Parathyroid adenoma (tissue), 2 donors: ENCODE measurements around the gene CTXND2.
"Not testable (repeated sequence)": the region's sequence is repeated elsewhere in the genome, so short reads cannot be mapped to it uniquely, and the experiment has no call there.

Source experiments
- H2AFZ ChIP-seq: fragments of 300-600 bp; sonication (generic); one replicate; pipeline ENCODE4 v1.7.0; 2017; ENCODE audit warnings: antibody characterized with exemption, mild to moderate bottlenecking
- H3K27ac ChIP-seq: fragments of 300-600 bp; sonication (generic); one replicate; pipeline ENCODE4 v1.7.0; 2017
- H3K27me3 ChIP-seq: fragments of 300-600 bp; sonication (generic); one replicate; pipeline ENCODE4 v1.7.0; 2017; ENCODE audit warnings: low read length; ENCODE audit not compliant: control insufficient read depth, insufficient read depth
- H3K36me3 ChIP-seq: fragments of 300-600 bp; sonication (generic); one replicate; pipeline ENCODE4 v1.7.0; 2017; ENCODE audit warnings: low read length; ENCODE audit not compliant: control insufficient read depth, insufficient read depth
- H3K4me1 ChIP-seq: fragments of 300-600 bp; sonication (generic); one replicate; pipeline ENCODE4 v1.7.0; 2017; ENCODE audit warnings: control low read depth
- H3K4me2 ChIP-seq: fragments of 300-600 bp; sonication (generic); one replicate; pipeline ENCODE4 v1.7.0; 2017; ENCODE audit warnings: low read length
- H3K4me3 ChIP-seq: fragments of 300-600 bp; sonication (generic); one replicate; pipeline ENCODE4 v1.7.0; 2017; ENCODE audit warnings: low read depth, low read length
- H3K79me2 ChIP-seq: fragments of 300-600 bp; sonication (generic); one replicate; pipeline ENCODE4 v1.7.0; 2017; ENCODE audit warnings: control low read depth
- H3K9ac ChIP-seq: fragments of 300-600 bp; sonication (generic); one replicate; pipeline ENCODE4 v1.7.0; 2017; ENCODE audit warnings: mild to moderate bottlenecking
- H3K9me3 ChIP-seq: fragments of 300-600 bp; sonication (generic); one replicate; pipeline ENCODE4 v1.7.0; 2017; ENCODE audit warnings: low read length; ENCODE audit not compliant: control insufficient read depth
- TF ChIP-seq, protein P1 (sequence below): fragments of 300-600 bp; sonication (generic); IDR thresholded peaks from one replicate; pipeline ENCODE4 v1.7.0; 2017; ENCODE audit warnings: antibody characterized with exemption, mild to moderate bottlenecking
- donor health status: primary hyperparathyroidism.

Gene CTXND2

DNA sequence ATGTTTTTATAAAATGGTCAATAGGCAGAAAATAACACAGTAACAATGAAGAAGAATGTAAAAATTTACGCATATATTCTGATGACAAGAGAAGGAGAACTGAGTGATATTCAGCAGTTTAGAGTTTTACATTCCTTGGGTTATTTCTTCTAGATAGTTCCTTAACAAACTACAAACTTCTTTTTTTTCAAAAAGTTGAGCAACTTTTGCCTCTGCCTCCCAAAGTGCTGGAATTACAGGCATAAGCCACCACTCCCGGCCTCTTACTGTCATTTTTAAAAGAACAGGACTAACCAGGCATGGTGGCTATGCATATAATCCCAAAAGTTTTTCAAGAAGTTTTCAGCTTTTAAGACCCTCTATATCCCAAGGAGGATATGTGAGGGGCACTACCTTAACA lies 43.5 kb upstream of the CTXND2 start:
- H3K9me3 ChIP-seq, result no peaks in the 10 kb centered on the region
- no peaks in the 10 kb centered on the region for H3K79me2 ChIP-seq
- H3K4me3 ChIP-seq, result no peak overlapping the region
- H3K27me3 ChIP-seq, result no peaks in the 10 kb centered on the region
- TF ChIP-seq, protein P1, sequence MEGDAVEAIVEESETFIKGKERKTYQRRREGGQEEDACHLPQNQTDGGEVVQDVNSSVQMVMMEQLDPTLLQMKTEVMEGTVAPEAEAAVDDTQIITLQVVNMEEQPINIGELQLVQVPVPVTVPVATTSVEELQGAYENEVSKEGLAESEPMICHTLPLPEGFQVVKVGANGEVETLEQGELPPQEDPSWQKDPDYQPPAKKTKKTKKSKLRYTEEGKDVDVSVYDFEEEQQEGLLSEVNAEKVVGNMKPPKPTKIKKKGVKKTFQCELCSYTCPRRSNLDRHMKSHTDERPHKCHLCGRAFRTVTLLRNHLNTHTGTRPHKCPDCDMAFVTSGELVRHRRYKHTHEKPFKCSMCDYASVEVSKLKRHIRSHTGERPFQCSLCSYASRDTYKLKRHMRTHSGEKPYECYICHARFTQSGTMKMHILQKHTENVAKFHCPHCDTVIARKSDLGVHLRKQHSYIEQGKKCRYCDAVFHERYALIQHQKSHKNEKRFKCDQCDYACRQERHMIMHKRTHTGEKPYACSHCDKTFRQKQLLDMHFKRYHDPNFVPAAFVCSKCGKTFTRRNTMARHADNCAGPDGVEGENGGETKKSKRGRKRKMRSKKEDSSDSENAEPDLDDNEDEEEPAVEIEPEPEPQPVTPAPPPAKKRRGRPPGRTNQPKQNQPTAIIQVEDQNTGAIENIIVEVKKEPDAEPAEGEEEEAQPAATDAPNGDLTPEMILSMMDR, result no peak
- H3K9ac ChIP-seq, result no peak overlapping the region
- no peaks in the 10 kb centered on the region for H3K36me3 ChIP-seq
- no peak overlapping the region for H2AFZ ChIP-seq
- no peak overlapping the region for H3K27ac ChIP-seq
- no peak overlapping the region for H3K4me2 ChIP-seq
- H3K4me1 ChIP-seq, result no peaks in the 10 kb centered on the region

DNA sequence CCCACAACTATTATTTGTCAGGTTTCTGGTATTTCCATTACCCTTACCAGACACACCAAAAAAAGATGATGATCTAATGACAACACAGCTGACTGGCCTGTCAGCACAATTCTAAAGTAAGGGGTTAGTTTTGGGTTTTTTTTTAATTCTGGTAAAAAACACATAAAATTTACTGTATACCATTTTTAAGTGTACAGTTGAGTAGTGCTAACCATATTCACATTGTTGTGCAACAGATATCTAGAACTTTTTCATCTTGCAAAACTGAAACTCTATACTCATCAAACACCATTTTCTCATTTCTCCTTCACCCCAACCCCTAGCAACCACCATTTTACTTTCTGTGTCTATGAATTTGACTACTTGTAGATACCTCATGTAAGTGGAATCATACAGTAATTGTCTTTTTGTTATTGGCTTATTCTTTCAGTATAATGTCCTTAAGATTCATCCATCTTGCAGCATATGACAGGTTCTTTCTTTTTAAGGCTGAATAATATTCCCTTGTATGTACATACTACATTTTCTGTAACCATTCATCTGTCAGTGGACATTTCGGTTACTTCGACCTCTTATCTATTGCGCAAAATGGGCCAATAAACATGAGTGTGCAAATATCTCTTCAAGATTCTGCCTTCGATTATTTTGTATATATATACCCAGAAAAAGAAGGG lies 40.3 kb upstream of the CTXND2 start:
- Histone ChIP-seq H3K4me1 (no peaks in the 10 kb centered on the region), H3K9ac (no peak overlapping the region), H3K27ac (no peak overlapping the region), H3K4me3 (no peak overlapping the region), H3K4me2 (no peak overlapping the region), H3K79me2 (no peaks in the 10 kb centered on the region), H3K27me3 (no peaks in the 10 kb centered on the region), H2AFZ (no peak overlapping the region), H3K9me3 (no peaks in the 10 kb centered on the region), H3K36me3 (no peaks in the 10 kb centered on the region)
- TF ChIP-seq, protein P1, result no peak

DNA sequence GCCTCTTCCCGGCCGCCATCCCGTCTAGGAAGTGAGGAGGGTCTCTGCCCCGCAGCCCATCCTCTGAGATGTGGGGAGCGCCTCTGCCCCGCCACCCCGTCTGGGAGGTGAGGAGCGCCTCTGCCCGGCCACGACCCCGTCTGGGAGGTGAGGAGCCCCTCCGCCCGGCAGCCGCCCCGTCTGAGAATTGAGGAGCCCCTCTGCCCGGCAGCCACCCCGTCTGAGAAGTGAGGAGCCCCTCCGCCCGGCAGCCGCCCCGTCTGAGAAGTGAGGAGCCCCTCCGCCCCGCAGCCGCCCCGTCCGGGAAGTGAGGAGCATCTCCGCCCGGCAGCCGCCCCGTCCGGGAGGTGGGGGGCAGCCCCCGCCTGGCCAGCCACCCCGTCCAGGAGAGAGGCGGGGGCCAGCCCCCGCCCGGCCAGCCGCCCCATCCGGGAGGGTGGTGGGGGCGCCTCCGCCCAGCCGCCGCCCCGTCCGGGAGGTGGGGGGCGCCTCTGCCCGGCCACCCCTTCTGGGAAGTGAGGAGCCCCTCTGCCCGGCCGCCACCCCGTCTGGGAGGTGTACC lies 36.1 kb upstream of the CTXND2 start:
- not testable (repeated sequence) for H3K9ac ChIP-seq, H3K4me1 ChIP-seq, H3K27me3 ChIP-seq, H3K36me3 ChIP-seq, H3K79me2 ChIP-seq, H3K9me3 ChIP-seq, H3K4me3 ChIP-seq, H2AFZ ChIP-seq, H3K27ac ChIP-seq, H3K4me2 ChIP-seq

DNA sequence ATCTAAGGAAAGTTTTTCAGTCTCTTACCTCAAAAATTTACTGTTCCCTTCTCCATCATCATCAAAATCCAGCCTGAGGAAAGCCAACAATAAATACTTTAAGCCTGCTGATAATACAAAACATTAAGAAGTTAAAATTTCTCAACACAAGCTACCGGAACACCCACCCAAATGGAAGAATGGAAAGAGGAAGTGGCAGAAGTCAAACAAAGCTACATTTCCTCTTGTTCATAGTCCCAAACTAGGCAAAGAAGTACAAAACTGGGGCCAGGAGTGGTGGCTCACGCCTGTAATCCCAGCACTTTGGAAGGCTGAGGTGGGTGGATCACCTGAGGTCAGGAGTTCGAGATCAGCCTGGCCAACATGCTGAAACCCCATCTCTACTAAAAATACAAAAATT lies 34.2 kb upstream of the CTXND2 start:
- H3K9me3 ChIP-seq, H3K27ac ChIP-seq, H3K4me2 ChIP-seq, H3K36me3 ChIP-seq, H3K9ac ChIP-seq, H3K4me3 ChIP-seq, H3K27me3 ChIP-seq, H3K79me2 ChIP-seq, H3K4me1 ChIP-seq, H2AFZ ChIP-seq: not testable (repeated sequence)

DNA sequence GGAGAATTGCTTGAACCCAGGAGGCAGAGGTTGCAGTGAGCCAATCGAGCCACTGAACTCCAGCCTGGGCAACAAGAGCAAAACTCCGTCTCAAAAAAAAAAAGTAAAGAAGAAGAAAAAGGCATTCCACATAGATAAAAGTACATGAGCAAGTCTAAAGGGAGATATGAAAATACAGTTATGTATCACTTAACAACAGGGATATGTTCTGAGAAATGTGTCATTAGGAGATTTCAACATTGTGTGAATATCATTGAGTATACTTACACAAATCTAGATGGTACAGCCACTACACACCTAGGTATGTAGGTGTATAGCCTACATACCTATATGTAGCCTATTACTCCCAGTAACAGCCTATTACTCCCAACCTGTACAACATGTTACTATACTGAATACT lies 23.2 kb upstream of the CTXND2 start:
- Histone ChIP-seq H3K36me3 (no peaks in the 10 kb centered on the region), H2AFZ (no peak overlapping the region), H3K9me3 (no peaks in the 10 kb centered on the region), H3K4me1 (no peaks in the 10 kb centered on the region), H3K27ac (no peak overlapping the region), H3K27me3 (no peaks in the 10 kb centered on the region), H3K79me2 (no peaks in the 10 kb centered on the region), H3K9ac (no peak overlapping the region), H3K4me2 (no peak overlapping the region), H3K4me3 (no peak overlapping the region)
- TF ChIP-seq, protein P1, result no peak

DNA sequence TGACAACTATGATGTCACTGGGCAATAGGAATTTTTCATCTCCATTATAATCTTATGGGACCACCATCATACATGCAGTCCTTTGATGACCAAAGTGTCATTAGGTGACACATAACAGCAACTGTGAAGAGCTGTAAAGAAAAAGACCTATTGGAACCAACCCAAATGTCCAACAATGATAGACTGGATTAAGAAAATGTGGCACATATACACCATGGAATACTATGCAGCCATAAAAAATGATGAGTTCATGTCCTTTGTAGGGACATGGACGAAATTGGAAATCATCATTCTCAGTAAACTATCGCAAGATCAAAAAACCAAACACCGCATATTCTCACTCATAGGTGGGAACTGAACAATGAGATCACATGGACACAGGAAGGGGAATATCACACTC lies 22.7 kb upstream of the CTXND2 start:
- H3K9me3 ChIP-seq, H2AFZ ChIP-seq: not testable (repeated sequence)

More for the DNA sequence above, 22.7 kb upstream of the CTXND2 start:
- H3K27me3 ChIP-seq, H3K79me2 ChIP-seq, H3K4me3 ChIP-seq, H3K27ac ChIP-seq, H3K4me2 ChIP-seq, H3K4me1 ChIP-seq, H3K9ac ChIP-seq, H3K36me3 ChIP-seq: not testable (repeated sequence)
